GM12878 (cell line): ENCODE results near the gene STAG1. TPM values are rescaled to one million over a fixed set of nuclear protein-coding genes. Genes with fewer than 3 reads are reported as not detected.

Experiments used
- ATAC-seq: fragments of 200-7000 bp; cut with Tn5 transposase; 3 replicates; pipeline ENCODE4 v1.9.1; 2020; ENCODE audit warnings: mild to moderate bottlenecking, moderate library complexity
- BruUV-seq: library from RNA; stranded (reverse); fragments of 400-500 nt; replicated peaks from 2 replicates; lab custom pipeline; 2021; lab: Mats Ljungman, UMichigan
- CTCF ChIA-PET: fragments of 300-600 bp; sonication (Branson Sonifier 250); formaldehyde crosslinking; extraction: SDS; loops from one replicate; lab custom pipeline; 2021; ENCODE audit warnings: inconsistent platforms; lab: Yijun Ruan, JAX
- POLR2A ChIA-PET: fragments of 350-600 bp; formaldehyde crosslinking; extraction: SDS; loops from one replicate; lab custom pipeline; 2021; ENCODE audit warnings: inconsistent platforms; lab: Charles Lee
- RAD21 ChIA-PET: fragments of 300-600 bp; sonication (Branson Sonifier 250); formaldehyde crosslinking; loops from one replicate; lab custom pipeline; 2023; ENCODE audit warnings: antibody characterized with exemption; ENCODE audit not compliant: unreplicated experiment; lab: Charles Lee
- SMC1A ChIA-PET: fragments of 300-600 bp; sonication (Branson Sonifier 250); formaldehyde crosslinking; loops from one replicate; lab custom pipeline; 2023; ENCODE audit not compliant: unreplicated experiment, uncharacterized antibody; lab: Charles Lee
- DNase-seq: peaks from one replicate; pipeline ENCODE4 v3.0.0-alpha.2; 2011; ENCODE audit warnings: low read depth, low spot score
- FAIRE-seq: peaks from 3 replicates; lab custom pipeline; 2011; peaks lifted over from hg19 to GRCh38; lab: Jason Lieb, UNC
- H2AFZ ChIP-seq: 2 replicates; pipeline ENCODE4 v1.6.0; 2011; ENCODE audit warnings: low read depth, low read length, control low read depth; ENCODE audit not compliant: control insufficient read depth
- H3K27ac ChIP-seq: 2 replicates; pipeline ENCODE4 v1.5.1; 2011; ENCODE audit warnings: control low read depth; ENCODE audit not compliant: control insufficient read depth, insufficient read depth
- H3K27me3 ChIP-seq, 2 experiments: replicated peaks in 1 of 2; 2 replicates each; pipeline versions ENCODE4 v1.6.0 to v1.6.1; 2011; ENCODE audit warnings: low read length in 1 of 2; ENCODE audit not compliant: control insufficient read depth in 2 of 2, insufficient read depth in 2 of 2
- H3K36me3 ChIP-seq, 2 experiments: 2 replicates each; pipeline ENCODE4 v1.5.1; 2011; ENCODE audit warnings: low read length in 1 of 2; ENCODE audit not compliant: control insufficient read depth in 2 of 2, insufficient read depth in 2 of 2
- H3K4me1 ChIP-seq: 2 replicates; pipeline ENCODE4 v1.6.1; 2011; ENCODE audit warnings: mild to moderate bottlenecking, low read length, moderate library complexity, mixed read lengths; ENCODE audit not compliant: control insufficient read depth, insufficient read depth
- H3K4me2 ChIP-seq: 2 replicates; pipeline ENCODE4 v1.6.0; 2011; ENCODE audit warnings: control low read depth; ENCODE audit not compliant: control insufficient read depth, insufficient read depth
- H3K4me3 ChIP-seq: fragments of 200-600 bp; sonication (generic); 2 replicates; pipeline ENCODE4 v1.5.1; 2016
- H3K79me2 ChIP-seq: 2 replicates; pipeline ENCODE4 v1.6.0; 2011; ENCODE audit warnings: low read length; ENCODE audit not compliant: control insufficient read depth, insufficient read depth
- H3K9ac ChIP-seq: 2 replicates; pipeline ENCODE4 v1.8.0; 2011; ENCODE audit warnings: low read length, control low read depth, mixed read lengths; ENCODE audit not compliant: control insufficient read depth, insufficient read depth
- H3K9me3 ChIP-seq: replicated peaks from 3 replicates; pipeline ENCODE4 v1.5.1; 2011; ENCODE audit warnings: mild to moderate bottlenecking, low read length; ENCODE audit not compliant: control insufficient read depth, insufficient read depth
- H4K20me1 ChIP-seq: 2 replicates; pipeline ENCODE4 v1.6.0; 2011; ENCODE audit not compliant: control insufficient read depth, insufficient read depth
- CEBPB ChIP-seq, 2 experiments: fragments of 150-350 bp in 1 of 2; IDR thresholded peaks; 2 replicates each; pipeline ENCODE4 v1.6.1; 2012 to 2014; ENCODE audit warnings: low read depth in 2 of 2, low read length in 2 of 2, borderline replicate concordance in 1 of 2, inconsistent platforms in 1 of 2
- ETV6 ChIP-seq, 2 experiments: fragments of 450-650 bp in 1 of 2; IDR thresholded peaks in 1 of 2; conservative IDR thresholded peaks in 1 of 2; 2 replicates each; pipeline ENCODE4 v1.6.1; 2014; ENCODE audit warnings: antibody characterized with exemption in 1 of 2, borderline replicate concordance in 1 of 2, low read depth in 1 of 2, mild to moderate bottlenecking in 1 of 2, moderate library complexity in 1 of 2
- EZH2 ChIP-seq: IDR thresholded peaks from 2 replicates; pipeline ENCODE4 v1.6.1; 2012; ENCODE audit warnings: low read depth, mild to moderate bottlenecking, control low read depth, inconsistent platforms, low read length, borderline replicate concordance; ENCODE audit not compliant: control insufficient read depth
- MYC ChIP-seq: IDR thresholded peaks from 2 replicates; pipeline ENCODE4 v1.6.1; 2011; ENCODE audit warnings: mild to moderate bottlenecking, low read length, moderate library complexity, inconsistent platforms; ENCODE audit not compliant: insufficient read depth, insufficient replicate concordance, insufficient read length, severe bottlenecking
- POLR2AphosphoS2 ChIP-seq: IDR thresholded peaks from 2 replicates; pipeline ENCODE4 v1.6.1; 2011; ENCODE audit warnings: low read depth, mild to moderate bottlenecking, low read length, improper control_type of control experiment, moderate library complexity
- PRDM15 ChIP-seq: fragments of 450-650 bp; formaldehyde crosslinking; IDR thresholded peaks from 2 replicates; pipeline ENCODE4 v1.4.0; 2020; ENCODE audit warnings: mild to moderate bottlenecking, moderate library complexity
- SMAD5 ChIP-seq: IDR thresholded peaks from 2 replicates; pipeline ENCODE4 v1.6.1; 2016; ENCODE audit warnings: antibody characterized with exemption, low read depth
- SREBF1 ChIP-seq: IDR thresholded peaks from 2 replicates; pipeline ENCODE4 v1.6.1; 2012; ENCODE audit warnings: mild to moderate bottlenecking, low read length
- STAT1 ChIP-seq: fragments of 450-650 bp; conservative IDR thresholded peaks from 2 replicates; pipeline ENCODE4 v1.6.1; 2014; ENCODE audit warnings: antibody characterized with exemption, mild to moderate bottlenecking
- STAT3 ChIP-seq: IDR thresholded peaks from 2 replicates; pipeline ENCODE4 v1.6.1; 2011; ENCODE audit warnings: low read depth, low read length, improper control_type of control experiment
- TAF1 ChIP-seq: IDR thresholded peaks from 2 replicates; pipeline ENCODE4 v1.6.1; 2011; ENCODE audit warnings: mild to moderate bottlenecking, low read depth, low read length, borderline replicate concordance
- ZBED1 ChIP-seq: IDR thresholded peaks from 2 replicates; pipeline ENCODE4 v1.6.1; 2016; ENCODE audit warnings: borderline replicate concordance
- ZNF687 ChIP-seq: fragments of 450-650 bp; IDR thresholded peaks from 2 replicates; pipeline ENCODE4 v1.6.1; 2017; ENCODE audit warnings: mild to moderate bottlenecking, moderate library complexity
- WGBS: methylation state at CpG from one replicate; pipeline ENCODE4 v1.1.6; 2016; ENCODE audit warnings: low lambda C conversion rate; ENCODE audit not compliant: insufficient replicate concordance, insufficient coverage; ENCODE audit errors: missing lambda C conversion rate; 5-methylcytosine and 5-hydroxymethylcytosine counted together
- in situ Hi-C: fragments of 300-500 bp; cut with MboI; formaldehyde crosslinking; loops from 9 replicates; pipeline ENCODE4 v1.14.3; 2018; ENCODE audit warnings: mixed read lengths
- intact Hi-C: fragments of 100-400 bp; cut with micrococcal nuclease; formaldehyde crosslinking; loops from one replicate; pipeline ENCODE4 v1.14.2; 2022; ENCODE audit not compliant: unreplicated experiment
- polyA plus RNA-seq, 11 experiments: library from polyadenylated mRNA; depleted of rRNA in 4 of 11; unstranded in 6 of 11; stranded (reverse) in 5 of 11; fragments of >200 nt; fragmentation: Nextera tagmentation in 4 of 11; fragmentation: Illumina TruSeq in 1 of 11; extraction: Ambion mirVana in 4 of 11; extraction: Trizol in 1 of 11; gene quantifications; 1 replicate in 1 of 11; 2 replicates in 10 of 11; pipeline versions ENCODE4 v1.2.1 to v1.2.3, GENCODE V29; 2011 to 2016; ENCODE audit warnings: inconsistent platforms in 2 of 11, missing spikeins in 2 of 11, low read depth in 1 of 11
- total RNA-seq, 4 experiments: library from RNA; depleted of rRNA in 3 of 4; stranded (reverse); fragments of >200 nt in 3 of 4; fragmentation: Illumina TruSeq in 1 of 4; extraction: Trizol in 1 of 4; gene quantifications; 2 replicates each; pipeline versions ENCODE4 v1.2.1 to v1.2.3, GENCODE V29; 2013 to 2021
- TF ChIP-seq, protein P1 (sequence below): IDR thresholded peaks from 2 replicates; pipeline ENCODE4 v1.6.1; 2012; ENCODE audit warnings: low read length, inconsistent platforms
- TF ChIP-seq, protein P2 (sequence below): IDR thresholded peaks from 2 replicates; pipeline ENCODE4 v1.6.1; 2011; ENCODE audit warnings: low read depth, mild to moderate bottlenecking, low read length, moderate library complexity, borderline replicate concordance; ENCODE audit errors: extremely low read depth

The STAG1 gene
- total and polyA plus RNA-seq, 10 of the 15 experiments (the other 5 are each of a cell fraction or from before 2014, with no cell fraction given), result 4.4 to 30.1 (median 20.2) TPM

GRCh38 chr3:136716629-136717028 is 35.5 kb downstream of the STAG1 start:
- ChIA-PET POLR2A (no interaction called here), RAD21 (interaction anchor here (0.8 kb wide), 1 partner anchor 520 kb away, joined by 3 read pairs; the partner anchor contains the start of gene MSL2), SMC1A (no interaction called here), CTCF (no interaction called here)
- Histone ChIP-seq H3K36me3 (peaks cover 0 to 2% of the 10 kb centered on the region in 2 experiments; a peak in 3 of 4 replicates), H3K9ac (no peak overlapping the region), H3K27me3 (no peaks in the 10 kb centered on the region), H3K4me3 (no peak overlapping the region), H2AFZ (no peak overlapping the region), H3K27ac (no peak overlapping the region), H4K20me1 (no peaks in the 10 kb centered on the region), H3K79me2 (peaks cover 30% of the 10 kb centered on the region), H3K4me1 (no peaks in the 10 kb centered on the region), H3K9me3 (no peaks in the 10 kb centered on the region), H3K4me2 (no peak overlapping the region)
- intact Hi-C loops, result no loop called here
- FAIRE-seq (no peak), ATAC-seq (no peak), DNase-seq (no peak)
- TF ChIP-seq ZBED1, result no peak
- TF ChIP-seq, protein P1, sequence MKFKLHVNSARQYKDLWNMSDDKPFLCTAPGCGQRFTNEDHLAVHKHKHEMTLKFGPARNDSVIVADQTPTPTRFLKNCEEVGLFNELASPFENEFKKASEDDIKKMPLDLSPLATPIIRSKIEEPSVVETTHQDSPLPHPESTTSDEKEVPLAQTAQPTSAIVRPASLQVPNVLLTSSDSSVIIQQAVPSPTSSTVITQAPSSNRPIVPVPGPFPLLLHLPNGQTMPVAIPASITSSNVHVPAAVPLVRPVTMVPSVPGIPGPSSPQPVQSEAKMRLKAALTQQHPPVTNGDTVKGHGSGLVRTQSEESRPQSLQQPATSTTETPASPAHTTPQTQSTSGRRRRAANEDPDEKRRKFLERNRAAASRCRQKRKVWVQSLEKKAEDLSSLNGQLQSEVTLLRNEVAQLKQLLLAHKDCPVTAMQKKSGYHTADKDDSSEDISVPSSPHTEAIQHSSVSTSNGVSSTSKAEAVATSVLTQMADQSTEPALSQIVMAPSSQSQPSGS, result no peak
- no peak for TF ChIP-seq CEBPB (IDR thresholded peaks at IDR 0.05; ENCODE audit: borderline replicate concordance in 1 of 2, low read depth in 2 of 2, low read length in 2 of 2)
- TF ChIP-seq STAT1, result no peak
- TF ChIP-seq MYC, result no peak
- no peak for TF ChIP-seq STAT3
- no peak for TF ChIP-seq PRDM15 (CRISPR knock-in tag)
- TF ChIP-seq ZNF687, result no peak
- TF ChIP-seq, protein P2, sequence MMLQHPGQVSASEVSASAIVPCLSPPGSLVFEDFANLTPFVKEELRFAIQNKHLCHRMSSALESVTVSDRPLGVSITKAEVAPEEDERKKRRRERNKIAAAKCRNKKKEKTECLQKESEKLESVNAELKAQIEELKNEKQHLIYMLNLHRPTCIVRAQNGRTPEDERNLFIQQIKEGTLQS, result no peak
- no peak for TF ChIP-seq SREBF1
- no peak for TF ChIP-seq SMAD5
- no peak for TF ChIP-seq EZH2
- no peak for TF ChIP-seq POLR2AphosphoS2
- no peak for TF ChIP-seq TAF1
- TF ChIP-seq ETV6 (conservative IDR thresholded peaks at IDR 0.05 in 1 of 2, IDR thresholded peaks at IDR 0.05 in 1 of 2; ENCODE audit: borderline replicate concordance in 1 of 2, low read depth in 1 of 2), result no peak
- in situ Hi-C loops, result no loop called here
- WGBS, result 81% methylated on average over 1 of the region's 1 CpG
- no TSS peak for BruUV-seq
